Activated naive CD4-positive, alpha-beta T cell (primary cell): ENCODE data around the gene EGR4.

ENCODE experiments used
- DNase-seq, 4 experiments: peaks; one replicate each; lab custom pipeline; 2025; lab: John Stamatoyannopoulos, UW

The EGR4 gene

DNA sequence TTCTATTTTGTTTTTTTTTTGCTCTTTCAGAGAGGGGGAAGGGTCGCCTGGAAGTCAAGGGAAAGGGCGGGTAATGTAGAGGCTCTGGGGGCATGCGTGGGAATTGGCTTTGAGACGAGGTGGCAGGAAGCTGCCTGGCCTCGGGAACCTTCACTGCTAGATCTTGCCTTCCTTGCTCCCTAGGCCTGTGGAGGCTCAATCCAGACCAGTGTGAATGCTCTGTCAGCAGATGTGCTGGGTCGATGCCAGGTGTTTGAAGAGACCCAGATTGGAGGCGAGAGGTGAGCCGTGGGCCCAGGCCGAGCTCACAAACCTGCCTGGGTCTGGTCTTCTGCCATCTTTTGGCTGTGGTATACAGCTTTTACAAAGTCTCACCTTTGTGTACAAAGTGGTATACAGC lies 43.7 kb downstream of the EGR4 start:
- DNase-seq = no peak

DNA sequence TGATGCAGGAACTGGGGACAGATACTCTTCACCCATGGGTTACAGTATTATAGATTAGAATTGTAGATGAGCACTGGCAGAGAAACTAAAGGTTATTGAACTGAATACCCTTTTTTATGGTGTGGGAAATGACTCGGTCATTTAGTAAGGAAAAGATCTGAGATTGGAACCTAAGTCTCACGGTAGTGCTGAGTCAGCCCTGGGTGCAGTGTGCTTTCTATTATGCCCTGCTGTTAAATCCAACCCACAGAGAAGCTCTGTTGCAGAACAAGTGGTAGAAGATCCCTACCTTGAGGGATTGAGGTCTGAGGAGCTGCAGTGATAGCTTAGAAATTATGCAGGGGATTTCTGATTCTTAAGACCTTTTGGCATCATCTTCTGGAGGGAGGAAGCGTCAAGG lies 46.5 kb downstream of the EGR4 start:
- DNase-seq = no peak

GRCh38 chr2:73244580-73244979 lies 48.8 kb downstream of the EGR4 start:
- DNase-seq = no peak

GRCh38 chr2:73243884-73244570 lies 49.3 kb downstream of the EGR4 start:
- DNase-seq = no peak
